Measurements from ENCODE around the gene CNMD.

DNA sequence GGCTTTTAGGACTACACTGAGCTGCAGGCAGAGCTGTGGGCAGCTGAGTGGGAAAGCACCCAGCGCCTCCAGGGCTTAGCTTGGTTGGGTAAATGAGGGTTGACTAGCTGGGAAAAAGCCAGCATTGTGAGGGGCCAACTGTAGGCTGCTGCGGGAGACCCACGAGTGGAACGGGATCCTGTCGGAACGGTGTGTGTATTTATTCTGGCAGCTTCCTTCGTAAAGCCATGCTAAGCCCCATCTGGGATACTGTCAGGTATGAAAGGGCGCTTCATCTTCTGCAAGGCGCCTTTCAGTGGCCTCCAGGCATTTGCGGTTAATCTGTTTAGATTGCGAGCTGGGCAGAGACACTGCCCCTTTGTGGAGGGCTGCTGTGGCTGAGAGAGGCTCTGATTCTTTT lies 39.5 kb upstream of the CNMD start:
- TF ChIP-seq CTCF (IDR thresholded peaks at IDR 0.05; ENCODE audit: borderline replicate concordance, extremely low read depth, low read length, poor library complexity, severe bottlenecking) (no peak), EZH2 (IDR thresholded peaks at IDR 0.05; ENCODE audit: borderline replicate concordance, low read depth, low read length, severe bottlenecking) (no peak)

Measured in DND-41 (cell line).